Neural progenitor cell (in vitro differentiated cells): ENCODE results near the gene SHISA5.

Experiments
- EZH2 ChIP-seq: fragments of 200-600 bp; sonication (generic); IDR thresholded peaks from 2 replicates; pipeline ENCODE4 v1.6.1; 2017; ENCODE audit warnings: antibody characterized with exemption, mild to moderate bottlenecking, moderate library complexity
- TF ChIP-seq, protein P1 (sequence below): fragments of 200-600 bp; sonication (generic); IDR thresholded peaks from 2 replicates; pipeline ENCODE4 v1.5.1; 2017; ENCODE audit warnings: antibody characterized with exemption, mild to moderate bottlenecking

DNA sequence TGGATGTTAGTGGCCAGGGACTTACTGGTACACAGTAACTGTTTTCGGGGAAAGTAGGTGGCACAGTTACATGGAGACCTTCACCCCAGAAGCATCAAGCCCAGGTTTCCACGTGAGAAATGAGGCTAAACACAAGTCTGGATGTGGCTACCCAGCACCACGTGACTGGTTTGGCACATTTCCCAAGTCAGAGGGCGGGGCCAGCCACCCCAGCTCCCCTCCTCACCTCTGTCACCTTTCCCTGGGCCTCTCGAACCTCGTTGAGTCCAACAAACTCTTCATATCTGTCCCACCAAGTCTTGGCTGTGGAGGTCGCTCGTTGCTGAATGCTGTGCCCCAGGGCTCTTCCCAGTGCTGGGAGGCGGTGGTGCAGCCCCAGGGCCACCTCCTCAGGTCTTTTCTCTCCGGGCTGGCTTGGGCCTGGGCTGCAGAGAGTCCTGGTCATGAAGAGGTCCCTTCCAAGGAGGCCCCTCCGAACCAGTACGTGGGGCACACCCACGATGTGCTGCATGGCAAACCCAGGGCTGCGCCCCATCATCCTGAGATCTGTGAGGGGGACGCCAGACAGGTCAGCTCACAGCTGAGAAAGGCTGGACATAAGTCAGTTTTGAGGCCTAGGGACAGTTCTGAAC, 69.3 kb downstream of the SHISA5 start:
- TF ChIP-seq, protein P1, sequence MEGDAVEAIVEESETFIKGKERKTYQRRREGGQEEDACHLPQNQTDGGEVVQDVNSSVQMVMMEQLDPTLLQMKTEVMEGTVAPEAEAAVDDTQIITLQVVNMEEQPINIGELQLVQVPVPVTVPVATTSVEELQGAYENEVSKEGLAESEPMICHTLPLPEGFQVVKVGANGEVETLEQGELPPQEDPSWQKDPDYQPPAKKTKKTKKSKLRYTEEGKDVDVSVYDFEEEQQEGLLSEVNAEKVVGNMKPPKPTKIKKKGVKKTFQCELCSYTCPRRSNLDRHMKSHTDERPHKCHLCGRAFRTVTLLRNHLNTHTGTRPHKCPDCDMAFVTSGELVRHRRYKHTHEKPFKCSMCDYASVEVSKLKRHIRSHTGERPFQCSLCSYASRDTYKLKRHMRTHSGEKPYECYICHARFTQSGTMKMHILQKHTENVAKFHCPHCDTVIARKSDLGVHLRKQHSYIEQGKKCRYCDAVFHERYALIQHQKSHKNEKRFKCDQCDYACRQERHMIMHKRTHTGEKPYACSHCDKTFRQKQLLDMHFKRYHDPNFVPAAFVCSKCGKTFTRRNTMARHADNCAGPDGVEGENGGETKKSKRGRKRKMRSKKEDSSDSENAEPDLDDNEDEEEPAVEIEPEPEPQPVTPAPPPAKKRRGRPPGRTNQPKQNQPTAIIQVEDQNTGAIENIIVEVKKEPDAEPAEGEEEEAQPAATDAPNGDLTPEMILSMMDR = no peak
- TF ChIP-seq EZH2 = no peak
